ENCODE measurements around the gene CD300A.

Gene CD300A

DNA sequence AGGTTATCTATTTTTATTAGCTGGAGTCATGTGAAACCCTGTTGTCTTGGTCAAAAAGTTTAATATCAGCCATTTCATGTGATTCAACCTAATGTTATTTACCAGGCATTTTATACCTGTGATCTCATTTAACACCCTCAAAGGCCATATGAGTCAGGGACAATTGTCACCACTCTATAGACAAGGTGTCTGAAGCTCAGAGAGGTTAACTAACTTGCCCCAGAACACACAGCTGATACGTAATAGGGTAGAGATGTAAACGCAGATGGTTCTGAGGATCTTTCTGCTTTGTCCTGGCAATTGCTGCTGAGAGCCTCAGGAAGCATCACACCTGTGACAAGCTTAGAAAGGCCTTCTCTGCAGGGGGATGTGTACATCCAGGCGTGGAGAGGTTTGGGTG is 4.9 kb downstream of the CD300A start:
- no peak for DNase-seq (ENCODE audit: low read depth)
- no peak overlapping the region for H3K4me3 ChIP-seq (ENCODE audit: low read depth, low read length)
- TF ChIP-seq, protein P1, sequence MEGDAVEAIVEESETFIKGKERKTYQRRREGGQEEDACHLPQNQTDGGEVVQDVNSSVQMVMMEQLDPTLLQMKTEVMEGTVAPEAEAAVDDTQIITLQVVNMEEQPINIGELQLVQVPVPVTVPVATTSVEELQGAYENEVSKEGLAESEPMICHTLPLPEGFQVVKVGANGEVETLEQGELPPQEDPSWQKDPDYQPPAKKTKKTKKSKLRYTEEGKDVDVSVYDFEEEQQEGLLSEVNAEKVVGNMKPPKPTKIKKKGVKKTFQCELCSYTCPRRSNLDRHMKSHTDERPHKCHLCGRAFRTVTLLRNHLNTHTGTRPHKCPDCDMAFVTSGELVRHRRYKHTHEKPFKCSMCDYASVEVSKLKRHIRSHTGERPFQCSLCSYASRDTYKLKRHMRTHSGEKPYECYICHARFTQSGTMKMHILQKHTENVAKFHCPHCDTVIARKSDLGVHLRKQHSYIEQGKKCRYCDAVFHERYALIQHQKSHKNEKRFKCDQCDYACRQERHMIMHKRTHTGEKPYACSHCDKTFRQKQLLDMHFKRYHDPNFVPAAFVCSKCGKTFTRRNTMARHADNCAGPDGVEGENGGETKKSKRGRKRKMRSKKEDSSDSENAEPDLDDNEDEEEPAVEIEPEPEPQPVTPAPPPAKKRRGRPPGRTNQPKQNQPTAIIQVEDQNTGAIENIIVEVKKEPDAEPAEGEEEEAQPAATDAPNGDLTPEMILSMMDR (IDR thresholded peaks at IDR 0.05; ENCODE audit: insufficient read depth, low read depth, low read length, missing control alignments) = no peak

DNA sequence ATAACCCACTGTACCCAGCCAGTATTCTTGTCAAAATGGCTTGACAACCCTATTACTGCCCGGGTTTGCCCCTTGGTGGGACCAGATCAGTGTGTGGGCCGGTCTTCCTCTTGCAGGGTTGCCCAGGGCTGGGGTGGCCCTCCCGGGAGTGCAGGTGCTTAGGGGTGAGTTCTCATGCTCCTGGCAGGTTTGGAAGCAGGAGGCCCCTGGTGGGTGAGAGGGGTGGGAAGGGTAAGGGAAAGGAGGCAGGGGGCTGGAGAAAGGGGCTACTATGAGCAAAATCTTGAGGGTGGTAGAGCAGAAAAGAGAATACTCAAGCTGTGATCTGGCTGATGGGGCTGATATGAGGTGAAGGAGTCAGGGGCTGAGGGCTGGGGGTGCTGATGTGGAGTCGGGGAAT is 6.5 kb downstream of the CD300A start:
- no peak overlapping the region for H3K4me3 ChIP-seq (ENCODE audit: low read depth, low read length)
- no peak for DNase-seq (ENCODE audit: low read depth)
- TF ChIP-seq, protein P1 (IDR thresholded peaks at IDR 0.05; ENCODE audit: insufficient read depth, low read depth, low read length, missing control alignments) = no peak

DNA sequence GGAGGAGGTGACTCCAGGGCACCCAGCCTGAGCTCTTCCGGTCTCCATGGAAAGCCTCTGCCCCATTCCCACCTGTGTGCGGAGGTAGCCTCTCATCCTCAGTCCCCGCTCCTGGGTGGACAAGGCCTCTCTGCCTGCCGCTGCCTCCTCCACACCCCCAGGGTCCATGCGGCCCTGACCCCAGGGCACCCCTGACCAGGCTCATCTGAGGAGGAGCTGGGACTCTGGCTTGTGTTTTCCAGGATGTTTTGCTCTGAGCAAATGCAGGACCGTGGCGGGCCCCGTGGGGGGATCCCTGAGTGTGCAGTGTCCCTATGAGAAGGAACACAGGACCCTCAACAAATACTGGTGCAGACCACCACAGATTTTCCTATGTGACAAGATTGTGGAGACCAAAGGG is 6.9 kb downstream of the CD300A start:
- no peak for DNase-seq (ENCODE audit: low read depth)
- no peak overlapping the region for H3K4me3 ChIP-seq (ENCODE audit: low read depth, low read length)
- TF ChIP-seq, protein P1 (IDR thresholded peaks at IDR 0.05; ENCODE audit: insufficient read depth, low read depth, low read length, missing control alignments) = no peak

DNA sequence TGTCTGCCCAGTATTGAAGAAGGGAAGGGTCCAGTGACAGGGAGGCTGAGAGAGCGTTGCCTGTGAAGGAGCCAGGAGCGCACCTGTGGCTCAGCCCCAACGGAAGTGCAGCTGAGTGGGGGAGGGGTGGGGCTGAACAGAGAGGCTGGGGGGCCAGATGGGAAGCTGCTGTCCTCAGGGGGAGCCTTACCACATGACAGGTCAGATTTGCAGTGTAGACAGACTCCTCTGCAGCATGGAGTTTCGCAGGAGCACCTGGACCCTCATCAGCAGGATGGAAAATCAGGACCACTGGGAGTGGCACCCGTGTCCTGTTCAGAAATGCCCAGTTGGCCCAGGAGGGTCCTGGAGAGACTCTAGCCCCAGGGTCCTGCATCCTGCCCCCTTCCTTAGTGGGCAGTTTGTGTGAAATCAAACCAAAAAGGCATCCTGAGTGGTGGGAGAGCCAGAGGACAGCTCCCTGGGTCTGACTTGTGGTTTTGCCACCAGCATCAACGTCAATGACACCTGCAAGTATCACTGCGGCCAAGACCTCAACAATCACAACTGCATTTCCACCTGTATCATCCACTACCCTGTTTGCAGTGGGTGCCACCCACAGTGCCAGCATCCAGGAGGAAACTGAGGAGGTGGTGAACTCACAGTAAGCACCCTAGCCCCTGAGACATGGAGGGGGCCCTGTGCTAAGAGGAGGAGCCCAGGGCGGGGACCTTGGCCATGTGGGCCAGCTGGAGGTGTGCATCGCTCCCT is 7.8 kb downstream of the CD300A start:
- DNase-seq (ENCODE audit: low read depth) = no peak
- TF ChIP-seq, protein P1 (IDR thresholded peaks at IDR 0.05; ENCODE audit: insufficient read depth, low read depth, low read length, missing control alignments) = no peak
- H3K4me3 ChIP-seq (ENCODE audit: low read depth, low read length) = no peak overlapping the region

DNA sequence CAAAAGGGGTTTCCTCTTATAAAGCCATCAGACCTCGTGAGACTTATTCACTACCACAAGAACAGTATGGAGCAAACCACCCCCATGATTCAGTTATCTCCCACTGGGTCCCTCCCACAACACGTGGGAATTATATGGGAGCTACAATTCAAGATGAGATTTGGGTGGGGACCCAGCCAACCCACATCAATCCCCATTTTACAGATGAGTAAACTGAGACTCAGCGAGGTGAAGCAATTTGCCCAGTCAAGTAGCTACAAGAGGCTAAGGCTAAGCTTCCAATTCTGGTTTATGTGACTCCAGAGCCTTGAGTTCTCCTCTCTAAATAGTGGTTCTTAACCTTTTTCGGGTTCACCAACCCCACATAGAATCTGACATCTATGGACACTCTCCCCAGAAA is 8.8 kb downstream of the CD300A start:
- no peak for DNase-seq (ENCODE audit: low read depth)
- TF ChIP-seq, protein P1 (IDR thresholded peaks at IDR 0.05; ENCODE audit: insufficient read depth, low read depth, low read length, missing control alignments) = no peak
- H3K4me3 ChIP-seq (ENCODE audit: low read depth, low read length) = no peak overlapping the region

DNA sequence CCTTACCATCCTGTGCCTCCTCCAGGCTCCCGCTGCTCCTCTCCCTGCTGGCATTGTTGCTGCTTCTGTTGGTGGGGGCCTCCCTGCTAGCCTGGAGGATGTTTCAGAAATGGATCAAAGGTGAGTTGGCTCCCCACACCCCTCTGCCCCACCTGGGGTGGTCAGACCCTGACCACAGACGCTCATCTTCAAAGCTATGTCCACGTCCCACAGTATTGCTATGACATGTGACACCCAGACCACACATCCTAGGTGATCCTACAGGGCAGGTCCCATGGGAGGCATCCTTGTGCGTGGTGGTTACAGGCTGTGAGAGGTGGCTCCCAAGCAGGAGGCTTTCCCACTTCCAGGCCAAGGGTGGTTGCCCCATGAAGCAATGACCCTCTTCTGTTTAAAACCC is 11.0 kb downstream of the CD300A start:
- DNase-seq (ENCODE audit: low read depth) = no peak
- H3K4me3 ChIP-seq (ENCODE audit: low read depth, low read length) = no peak overlapping the region
- TF ChIP-seq, protein P1 (IDR thresholded peaks at IDR 0.05; ENCODE audit: insufficient read depth, low read depth, low read length, missing control alignments) = no peak
